ENCODE data around the gene OSMR.

DNA sequence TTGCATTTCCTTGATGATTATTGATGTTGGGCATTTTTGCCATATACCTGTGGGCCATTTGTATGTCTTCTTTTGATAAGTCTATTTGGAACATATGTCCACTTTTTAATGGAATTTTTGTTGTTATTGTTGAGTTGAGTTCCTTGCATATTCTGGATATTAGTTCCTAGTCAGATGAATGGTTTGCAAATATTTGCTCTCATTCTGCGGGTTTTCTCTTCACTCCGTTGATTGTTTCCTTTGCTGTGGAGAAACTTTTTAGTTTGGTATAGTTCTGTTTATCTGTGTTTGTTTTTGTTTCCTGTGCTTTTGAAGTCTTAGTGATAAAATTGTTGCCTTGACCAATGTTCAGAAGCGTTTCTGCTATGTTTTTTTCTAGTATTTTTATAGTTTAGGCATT is 13.0 kb downstream of the OSMR start:
- TF ChIP-seq, protein P1, sequence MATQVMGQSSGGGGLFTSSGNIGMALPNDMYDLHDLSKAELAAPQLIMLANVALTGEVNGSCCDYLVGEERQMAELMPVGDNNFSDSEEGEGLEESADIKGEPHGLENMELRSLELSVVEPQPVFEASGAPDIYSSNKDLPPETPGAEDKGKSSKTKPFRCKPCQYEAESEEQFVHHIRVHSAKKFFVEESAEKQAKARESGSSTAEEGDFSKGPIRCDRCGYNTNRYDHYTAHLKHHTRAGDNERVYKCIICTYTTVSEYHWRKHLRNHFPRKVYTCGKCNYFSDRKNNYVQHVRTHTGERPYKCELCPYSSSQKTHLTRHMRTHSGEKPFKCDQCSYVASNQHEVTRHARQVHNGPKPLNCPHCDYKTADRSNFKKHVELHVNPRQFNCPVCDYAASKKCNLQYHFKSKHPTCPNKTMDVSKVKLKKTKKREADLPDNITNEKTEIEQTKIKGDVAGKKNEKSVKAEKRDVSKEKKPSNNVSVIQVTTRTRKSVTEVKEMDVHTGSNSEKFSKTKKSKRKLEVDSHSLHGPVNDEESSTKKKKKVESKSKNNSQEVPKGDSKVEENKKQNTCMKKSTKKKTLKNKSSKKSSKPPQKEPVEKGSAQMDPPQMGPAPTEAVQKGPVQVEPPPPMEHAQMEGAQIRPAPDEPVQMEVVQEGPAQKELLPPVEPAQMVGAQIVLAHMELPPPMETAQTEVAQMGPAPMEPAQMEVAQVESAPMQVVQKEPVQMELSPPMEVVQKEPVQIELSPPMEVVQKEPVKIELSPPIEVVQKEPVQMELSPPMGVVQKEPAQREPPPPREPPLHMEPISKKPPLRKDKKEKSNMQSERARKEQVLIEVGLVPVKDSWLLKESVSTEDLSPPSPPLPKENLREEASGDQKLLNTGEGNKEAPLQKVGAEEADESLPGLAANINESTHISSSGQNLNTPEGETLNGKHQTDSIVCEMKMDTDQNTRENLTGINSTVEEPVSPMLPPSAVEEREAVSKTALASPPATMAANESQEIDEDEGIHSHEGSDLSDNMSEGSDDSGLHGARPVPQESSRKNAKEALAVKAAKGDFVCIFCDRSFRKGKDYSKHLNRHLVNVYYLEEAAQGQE (IDR thresholded peaks at IDR 0.05; ENCODE audit: insufficient read depth in 1 of 2, low read depth in 2 of 2, low read length in 2 of 2): no peak
- TF ChIP-seq SIN3A (IDR thresholded peaks at IDR 0.05; ENCODE audit: borderline replicate concordance, insufficient read depth, low read length) (no peak), POLR2AphosphoS5 (IDR thresholded peaks at IDR 0.05; ENCODE audit: low read depth, low read length) (no peak)
